Activated CD8-positive, alpha-beta memory T cell treated with anti-CD3 and anti-CD28 coated beads, Interleukin-2, amount 50 U/mL, for 4 hours (primary cell): ENCODE measurements around the gene DOCK2.

ENCODE experiments used
- DNase-seq: peaks from one replicate; pipeline ENCODE4 v3.0.0-alpha.2; 2020

The DOCK2 gene

GRCh38 chr5:170008376-170008775, 371.3 kb downstream of the DOCK2 start:
- no peak for DNase-seq

GRCh38 chr5:170010595-170010994, 373.5 kb downstream of the DOCK2 start:
- DNase-seq, result no peak

- no peak for DNase-seq
These were observed 374.7 kb downstream of the DOCK2 start for GRCh38 chr5:170011751-170012150.

- no peak for DNase-seq
These were observed 375.5 kb downstream of the DOCK2 start for GRCh38 chr5:170012622-170013021.

- DNase-seq, result no peak
These were observed 383.3 kb downstream of the DOCK2 start for GRCh38 chr5:170020423-170020822.

GRCh38 chr5:170021506-170021905, 384.4 kb downstream of the DOCK2 start:
- no peak for DNase-seq

- no peak for DNase-seq
These were observed 388.8 kb downstream of the DOCK2 start for GRCh38 chr5:170025853-170026252.

GRCh38 chr5:170028124-170028523, 391.0 kb downstream of the DOCK2 start:
- no peak for DNase-seq

GRCh38 chr5:170034231-170034630, 397.2 kb downstream of the DOCK2 start:
- DNase-seq, result no peak

GRCh38 chr5:170038241-170038640, 401.2 kb downstream of the DOCK2 start:
- no peak for DNase-seq

GRCh38 chr5:170039830-170040229, 402.8 kb downstream of the DOCK2 start:
- DNase-seq, result no peak

GRCh38 chr5:170046241-170046640, 409.2 kb downstream of the DOCK2 start:
- DNase-seq, result no peak

GRCh38 chr5:170049713-170050112, 412.6 kb downstream of the DOCK2 start:
- DNase-seq, result no peak

GRCh38 chr5:170053896-170054295, 416.8 kb downstream of the DOCK2 start:
- no peak for DNase-seq

GRCh38 chr5:170055606-170056005, 418.5 kb downstream of the DOCK2 start:
- no peak for DNase-seq

- DNase-seq, result no peak
These were observed 419.6 kb downstream of the DOCK2 start for GRCh38 chr5:170056561-170057267.

- no peak for DNase-seq
These were observed 420.2 kb downstream of the DOCK2 start for GRCh38 chr5:170057311-170057710.

- no peak for DNase-seq
These were observed 422.1 kb downstream of the DOCK2 start for GRCh38 chr5:170059221-170059620.

GRCh38 chr5:170067152-170067551, 430.1 kb downstream of the DOCK2 start:
- no peak for DNase-seq

- no peak for DNase-seq
These were observed 430.6 kb downstream of the DOCK2 start for GRCh38 chr5:170067574-170068170.

GRCh38 chr5:170069512-170069911, 432.4 kb downstream of the DOCK2 start:
- DNase-seq, result no peak

- no peak for DNase-seq
These were observed 433.7 kb downstream of the DOCK2 start for GRCh38 chr5:170070556-170071412.

- DNase-seq, result no peak
These were observed 434.7 kb downstream of the DOCK2 start for GRCh38 chr5:170071748-170072147.

- DNase-seq, result no peak
These were observed 438.6 kb downstream of the DOCK2 start for GRCh38 chr5:170075696-170076095.
